ENCODE results near the gene DNAJC18.

GRCh38 chr5:139361835-139362429, 77.4 kb downstream of the DNAJC18 start:
- TF ChIP-seq CTCF (IDR thresholded peaks at IDR 0.05) = no peak
- TF ChIP-seq POLR2A (IDR thresholded peaks at IDR 0.05) = no peak
